T-helper 1 cell treated with Interleukin-12 subunit alpha and Interleukin-12 subunit beta and Interleukin-4 antibody, amounts not matched to agents 30 μg/mL and 1 μg/mL, for 36 hours (primary cell): ENCODE results near the gene ASGR1.

Experiments
- H3K27ac Mint-ChIP-seq: one replicate; pipeline ENCODE4 v1.8.0; 2021; ENCODE audit warnings: mild to moderate bottlenecking, mixed read lengths
- H3K27me3 Mint-ChIP-seq: one replicate; pipeline ENCODE4 v1.8.0; 2021; ENCODE audit warnings: low read depth, mixed read lengths
- H3K36me3 Mint-ChIP-seq: one replicate; pipeline ENCODE4 v1.8.0; 2021; ENCODE audit warnings: low read depth, mixed read lengths
- H3K4me1 Mint-ChIP-seq: one replicate; pipeline ENCODE4 v1.8.0; 2021; ENCODE audit warnings: low read depth, mixed read lengths
- H3K4me3 Mint-ChIP-seq: one replicate; pipeline ENCODE4 v1.8.0; 2021; ENCODE audit warnings: mild to moderate bottlenecking, moderate library complexity, mixed read lengths
- H3K9me3 Mint-ChIP-seq: one replicate; pipeline ENCODE4 v1.8.0; 2021; ENCODE audit warnings: mixed read lengths

Gene ASGR1

GRCh38 chr17:7219812-7220592 is 40.8 kb upstream of the ASGR1 start, which contains the start of the genes ACADVL and DLG4:
Gene ACADVL, plus strand, starts transcription at chr17:7219938. Its CDS starts 47 bp downstream, at chr17:7219985.
Gene DLG4, minus strand, starts transcription at chr17:7219836.
- Mint-ChIP-seq H3K4me3 (peak within 1 kb of the TSS; percentile 96), H3K27me3 (no peaks in the 10 kb centered on the region), H3K27ac (peak within 1 kb of the TSS; percentile 95), H3K36me3 (peaks cover 13% of the 10 kb centered on the region), H3K4me1 (peaks cover 50% of the 10 kb centered on the region), H3K9me3 (no peaks in the 10 kb centered on the region)

GRCh38 chr17:7219229-7219811 is 40.1 kb upstream of the ASGR1 start:
- Mint-ChIP-seq H3K27ac (peak overlapping the region; percentile 95), H3K27me3 (no peaks in the 10 kb centered on the region), H3K36me3 (peaks cover 13% of the 10 kb centered on the region), H3K4me3 (peak overlapping the region; percentile 96), H3K9me3 (no peaks in the 10 kb centered on the region), H3K4me1 (peaks cover 55% of the 10 kb centered on the region)

- H3K9me3 Mint-ChIP-seq = no peaks in the 10 kb centered on the region
- peaks cover 58% of the 10 kb centered on the region for H3K4me1 Mint-ChIP-seq
- peak overlapping the region; percentile 64 for H3K27ac Mint-ChIP-seq
- no peaks in the 10 kb centered on the region for H3K27me3 Mint-ChIP-seq
- peak overlapping the region; percentile 96 for H3K4me3 Mint-ChIP-seq
- peaks cover 9% of the 10 kb centered on the region for H3K36me3 Mint-ChIP-seq
Observed at GRCh38 chr17:7218758-7219157, 39.6 kb upstream of the ASGR1 start.

GRCh38 chr17:7218166-7218565 is 39.0 kb upstream of the ASGR1 start:
- peaks cover 63% of the 10 kb centered on the region for H3K4me1 Mint-ChIP-seq
- H3K9me3 Mint-ChIP-seq = no peaks in the 10 kb centered on the region
- H3K4me3 Mint-ChIP-seq = peak overlapping the region; percentile 82
- H3K27ac Mint-ChIP-seq = peak overlapping the region; percentile 82
- H3K27me3 Mint-ChIP-seq = peaks cover 6% of the 10 kb centered on the region
- peaks cover 4% of the 10 kb centered on the region for H3K36me3 Mint-ChIP-seq

- Mint-ChIP-seq H3K9me3 (no peaks in the 10 kb centered on the region), H3K36me3 (peaks cover 4% of the 10 kb centered on the region)
Observed at GRCh38 chr17:7217113-7217987, 38.2 kb upstream of the ASGR1 start.

GRCh38 chr17:7216242-7217112 is 37.3 kb upstream of the ASGR1 start:
- Mint-ChIP-seq H3K4me1 (peaks cover 67% of the 10 kb centered on the region), H3K27ac (peak overlapping the region; percentile 39), H3K36me3 (peaks cover 3% of the 10 kb centered on the region), H3K4me3 (peak overlapping the region; percentile 58), H3K27me3 (peaks cover 15% of the 10 kb centered on the region), H3K9me3 (no peaks in the 10 kb centered on the region)

More at GRCh38 chr17:7217113-7217987, 38.2 kb upstream of the ASGR1 start:
- H3K4me3 Mint-ChIP-seq = peak overlapping the region; percentile 82
- H3K27ac Mint-ChIP-seq = peak overlapping the region; percentile 82
- H3K4me1 Mint-ChIP-seq = peaks cover 65% of the 10 kb centered on the region
- peaks cover 9% of the 10 kb centered on the region for H3K27me3 Mint-ChIP-seq

- peak overlapping the region; percentile 26 for H3K27ac Mint-ChIP-seq
- peaks cover 15% of the 10 kb centered on the region for H3K27me3 Mint-ChIP-seq
- peak overlapping the region; percentile 58 for H3K4me3 Mint-ChIP-seq
- peaks cover 61% of the 10 kb centered on the region for H3K4me1 Mint-ChIP-seq
- no peaks in the 10 kb centered on the region for H3K9me3 Mint-ChIP-seq
- peaks cover under 1% of the 10 kb centered on the region for H3K36me3 Mint-ChIP-seq
Observed at GRCh38 chr17:7215652-7216180, 36.5 kb upstream of the ASGR1 start.

- Mint-ChIP-seq H3K4me1 (peaks cover 56% of the 10 kb centered on the region), H3K4me3 (peak overlapping the region; percentile 89), H3K9me3 (no peaks in the 10 kb centered on the region), H3K36me3 (peaks cover under 1% of the 10 kb centered on the region), H3K27me3 (peaks cover 16% of the 10 kb centered on the region), H3K27ac (peak overlapping the region; percentile 96)
Observed at GRCh38 chr17:7215136-7215638, 36.0 kb upstream of the ASGR1 start.

GRCh38 chr17:7214300-7215135 is 35.3 kb upstream of the ASGR1 start:
- Mint-ChIP-seq H3K27me3 (peaks cover 22% of the 10 kb centered on the region), H3K4me1 (peaks cover 53% of the 10 kb centered on the region), H3K4me3 (peak overlapping the region; percentile 89), H3K36me3 (peaks cover 3% of the 10 kb centered on the region), H3K9me3 (no peaks in the 10 kb centered on the region), H3K27ac (peak overlapping the region; percentile 96)

GRCh38 chr17:7213895-7214299 is 34.7 kb upstream of the ASGR1 start:
- Mint-ChIP-seq H3K9me3 (no peaks in the 10 kb centered on the region), H3K27ac (peak overlapping the region; percentile 96), H3K27me3 (peaks cover 22% of the 10 kb centered on the region), H3K4me1 (peaks cover 48% of the 10 kb centered on the region), H3K36me3 (peaks cover 3% of the 10 kb centered on the region), H3K4me3 (peak overlapping the region; percentile 89)

GRCh38 chr17:7211491-7212273 is 32.5 kb upstream of the ASGR1 start:
- Mint-ChIP-seq H3K4me1 (peaks cover 38% of the 10 kb centered on the region), H3K9me3 (no peaks in the 10 kb centered on the region), H3K27ac (no peak overlapping the region), H3K36me3 (peaks cover 5% of the 10 kb centered on the region), H3K4me3 (no peak overlapping the region), H3K27me3 (peaks cover 22% of the 10 kb centered on the region)
